Measurements from ENCODE around the gene RRAGB.

DNA sequence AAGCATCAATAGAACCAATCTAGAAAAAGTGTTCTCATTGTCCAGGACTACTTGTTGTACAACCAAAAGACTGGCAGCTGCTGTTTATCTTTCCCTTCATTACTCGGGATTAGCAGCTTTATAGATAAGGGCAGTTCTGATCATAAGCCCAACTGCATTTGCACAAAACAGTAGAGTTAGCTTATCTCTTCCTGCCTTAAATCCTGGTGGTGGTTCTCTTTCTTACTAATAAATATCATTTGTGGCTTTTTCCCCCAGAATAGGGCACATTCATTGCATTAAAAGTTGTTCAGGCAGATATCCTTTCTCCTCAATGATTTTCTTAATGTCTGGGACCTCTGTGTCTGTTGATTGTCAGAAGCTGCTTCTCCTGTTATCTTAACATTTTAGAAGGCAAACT, 20.2 kb upstream of the RRAGB start:
- TF ChIP-seq, protein P1, sequence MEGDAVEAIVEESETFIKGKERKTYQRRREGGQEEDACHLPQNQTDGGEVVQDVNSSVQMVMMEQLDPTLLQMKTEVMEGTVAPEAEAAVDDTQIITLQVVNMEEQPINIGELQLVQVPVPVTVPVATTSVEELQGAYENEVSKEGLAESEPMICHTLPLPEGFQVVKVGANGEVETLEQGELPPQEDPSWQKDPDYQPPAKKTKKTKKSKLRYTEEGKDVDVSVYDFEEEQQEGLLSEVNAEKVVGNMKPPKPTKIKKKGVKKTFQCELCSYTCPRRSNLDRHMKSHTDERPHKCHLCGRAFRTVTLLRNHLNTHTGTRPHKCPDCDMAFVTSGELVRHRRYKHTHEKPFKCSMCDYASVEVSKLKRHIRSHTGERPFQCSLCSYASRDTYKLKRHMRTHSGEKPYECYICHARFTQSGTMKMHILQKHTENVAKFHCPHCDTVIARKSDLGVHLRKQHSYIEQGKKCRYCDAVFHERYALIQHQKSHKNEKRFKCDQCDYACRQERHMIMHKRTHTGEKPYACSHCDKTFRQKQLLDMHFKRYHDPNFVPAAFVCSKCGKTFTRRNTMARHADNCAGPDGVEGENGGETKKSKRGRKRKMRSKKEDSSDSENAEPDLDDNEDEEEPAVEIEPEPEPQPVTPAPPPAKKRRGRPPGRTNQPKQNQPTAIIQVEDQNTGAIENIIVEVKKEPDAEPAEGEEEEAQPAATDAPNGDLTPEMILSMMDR (optimal IDR thresholded peaks at IDR 0.05 in 1 of 3, IDR thresholded peaks at IDR 0.05 in 1 of 3, conservative IDR thresholded peaks at IDR 0.05 in 1 of 3; ENCODE audit: extremely low read depth in 1 of 3, insufficient read depth in 2 of 3, low read length in 3 of 3): no peak
- no peak for TF ChIP-seq EZH2 (IDR thresholded peaks at IDR 0.05; ENCODE audit: low read length)
